Measurements from ENCODE around the gene RDM1.
"Not testable (repeated sequence)": the region's sequence is repeated elsewhere in the genome, so short reads cannot be mapped to it uniquely, and the experiment has no call there.

Gene RDM1

GRCh38 chr17:35909408-35909807, 21.2 kb downstream of the RDM1 start:
- H3K27me3 ChIP-seq (ENCODE audit: low read depth, low read length): no peaks in the 10 kb centered on the region
- H3K4me1 ChIP-seq (ENCODE audit: control insufficient read depth in 1 of 2, insufficient read depth in 2 of 2, low read length in 2 of 2): no peaks in the 10 kb centered on the region
- no peaks in the 10 kb centered on the region for H3K36me3 ChIP-seq (ENCODE audit: control insufficient read depth in 1 of 2, insufficient read depth in 2 of 2, low read length in 2 of 2)
- no peaks in the 10 kb centered on the region for H3K9me3 ChIP-seq (ENCODE audit: control insufficient read depth in 1 of 2, low read length in 2 of 2)
- H3K27ac ChIP-seq (ENCODE audit: low read length): no peak overlapping the region
- no peak overlapping the region for H3K4me3 ChIP-seq (ENCODE audit: low read depth in 1 of 2, low read length in 2 of 2)

GRCh38 chr17:35907691-35908090, 22.9 kb downstream of the RDM1 start:
- Histone ChIP-seq H3K4me1 (ENCODE audit: control insufficient read depth in 1 of 2, insufficient read depth in 2 of 2, low read length in 2 of 2) (no peaks in the 10 kb centered on the region), H3K9me3 (ENCODE audit: control insufficient read depth in 1 of 2, low read length in 2 of 2) (no peaks in the 10 kb centered on the region), H3K4me3 (ENCODE audit: low read depth in 1 of 2, low read length in 2 of 2) (no peak overlapping the region), H3K27me3 (ENCODE audit: low read depth, low read length) (no peaks in the 10 kb centered on the region), H3K27ac (ENCODE audit: low read length) (no peak overlapping the region), H3K36me3 (ENCODE audit: control insufficient read depth in 1 of 2, insufficient read depth in 2 of 2, low read length in 2 of 2) (no peaks in the 10 kb centered on the region)

- H3K27ac ChIP-seq (ENCODE audit: low read length): no peak overlapping the region
Measured at GRCh38 chr17:35906926-35907637, 23.5 kb downstream of the RDM1 start.

GRCh38 chr17:35906191-35906925, 24.2 kb downstream of the RDM1 start:
- H3K9me3 ChIP-seq (ENCODE audit: control insufficient read depth in 1 of 2, low read length in 2 of 2): no peaks in the 10 kb centered on the region
- no peaks in the 10 kb centered on the region for H3K4me1 ChIP-seq (ENCODE audit: control insufficient read depth in 1 of 2, insufficient read depth in 2 of 2, low read length in 2 of 2)
- H3K36me3 ChIP-seq (ENCODE audit: control insufficient read depth in 1 of 2, insufficient read depth in 2 of 2, low read length in 2 of 2): no peaks in the 10 kb centered on the region
- H3K27ac ChIP-seq (ENCODE audit: low read length): no peak overlapping the region
- H3K4me3 ChIP-seq (ENCODE audit: low read depth in 1 of 2, low read length in 2 of 2): no peak overlapping the region
- H3K27me3 ChIP-seq (ENCODE audit: low read depth, low read length): no peaks in the 10 kb centered on the region

More at GRCh38 chr17:35906926-35907637, 23.5 kb downstream of the RDM1 start:
- H3K4me3 ChIP-seq (ENCODE audit: low read depth in 1 of 2, low read length in 2 of 2): no peak overlapping the region
- H3K36me3 ChIP-seq (ENCODE audit: control insufficient read depth in 1 of 2, insufficient read depth in 2 of 2, low read length in 2 of 2): no peaks in the 10 kb centered on the region
- no peaks in the 10 kb centered on the region for H3K9me3 ChIP-seq (ENCODE audit: control insufficient read depth in 1 of 2, low read length in 2 of 2)
- no peaks in the 10 kb centered on the region for H3K27me3 ChIP-seq (ENCODE audit: low read depth, low read length)
- H3K4me1 ChIP-seq (ENCODE audit: control insufficient read depth in 1 of 2, insufficient read depth in 2 of 2, low read length in 2 of 2): no peaks in the 10 kb centered on the region

GRCh38 chr17:35903451-35903850, 27.1 kb downstream of the RDM1 start:
- Histone ChIP-seq H3K4me3 (ENCODE audit: low read depth in 1 of 2, low read length in 2 of 2) (no peak overlapping the region), H3K36me3 (ENCODE audit: control insufficient read depth in 1 of 2, insufficient read depth in 2 of 2, low read length in 2 of 2) (no peaks in the 10 kb centered on the region), H3K9me3 (ENCODE audit: control insufficient read depth in 1 of 2, low read length in 2 of 2) (no peaks in the 10 kb centered on the region), H3K27me3 (ENCODE audit: low read depth, low read length) (no peaks in the 10 kb centered on the region), H3K4me1 (ENCODE audit: control insufficient read depth in 1 of 2, insufficient read depth in 2 of 2, low read length in 2 of 2) (no peaks in the 10 kb centered on the region), H3K27ac (ENCODE audit: low read length) (no peak overlapping the region)

GRCh38 chr17:35901631-35902175, 28.9 kb downstream of the RDM1 start:
- Histone ChIP-seq H3K4me3 (ENCODE audit: low read depth in 1 of 2, low read length in 2 of 2) (no peak overlapping the region), H3K9me3 (ENCODE audit: control insufficient read depth in 1 of 2, low read length in 2 of 2) (no peaks in the 10 kb centered on the region), H3K27ac (ENCODE audit: low read length) (no peak overlapping the region), H3K4me1 (ENCODE audit: control insufficient read depth in 1 of 2, insufficient read depth in 2 of 2, low read length in 2 of 2) (no peaks in the 10 kb centered on the region), H3K27me3 (ENCODE audit: low read depth, low read length) (no peaks in the 10 kb centered on the region), H3K36me3 (ENCODE audit: control insufficient read depth in 1 of 2, insufficient read depth in 2 of 2, low read length in 2 of 2) (no peaks in the 10 kb centered on the region)

GRCh38 chr17:35900708-35901480, 29.7 kb downstream of the RDM1 start:
- H3K36me3 ChIP-seq (ENCODE audit: control insufficient read depth in 1 of 2, insufficient read depth in 2 of 2, low read length in 2 of 2): no peaks in the 10 kb centered on the region

GRCh38 chr17:35900280-35900679, 30.3 kb downstream of the RDM1 start:
- Histone ChIP-seq H3K27ac (ENCODE audit: low read length) (no peak overlapping the region), H3K9me3 (ENCODE audit: control insufficient read depth in 1 of 2, low read length in 2 of 2) (no peaks in the 10 kb centered on the region), H3K4me1 (ENCODE audit: control insufficient read depth in 1 of 2, insufficient read depth in 2 of 2, low read length in 2 of 2) (no peaks in the 10 kb centered on the region), H3K27me3 (ENCODE audit: low read depth, low read length) (no peaks in the 10 kb centered on the region), H3K4me3 (ENCODE audit: low read depth in 1 of 2, low read length in 2 of 2) (no peak overlapping the region), H3K36me3 (ENCODE audit: control insufficient read depth in 1 of 2, insufficient read depth in 2 of 2, low read length in 2 of 2) (no peaks in the 10 kb centered on the region)

More at GRCh38 chr17:35900708-35901480, 29.7 kb downstream of the RDM1 start:
- H3K4me1 ChIP-seq (ENCODE audit: control insufficient read depth in 1 of 2, insufficient read depth in 2 of 2, low read length in 2 of 2): no peaks in the 10 kb centered on the region
- H3K4me3 ChIP-seq (ENCODE audit: low read depth in 1 of 2, low read length in 2 of 2): no peak overlapping the region
- no peaks in the 10 kb centered on the region for H3K9me3 ChIP-seq (ENCODE audit: control insufficient read depth in 1 of 2, low read length in 2 of 2)
- no peak overlapping the region for H3K27ac ChIP-seq (ENCODE audit: low read length)
- no peaks in the 10 kb centered on the region for H3K27me3 ChIP-seq (ENCODE audit: low read depth, low read length)

GRCh38 chr17:35898283-35899070, 32.1 kb downstream of the RDM1 start:
- H3K36me3 ChIP-seq (ENCODE audit: control insufficient read depth in 1 of 2, insufficient read depth in 2 of 2, low read length in 2 of 2): no peaks in the 10 kb centered on the region
- no peak overlapping the region for H3K4me3 ChIP-seq (ENCODE audit: low read depth in 1 of 2, low read length in 2 of 2)
- H3K27me3 ChIP-seq (ENCODE audit: low read depth, low read length): no peaks in the 10 kb centered on the region
- no peaks in the 10 kb centered on the region for H3K4me1 ChIP-seq (ENCODE audit: control insufficient read depth in 1 of 2, insufficient read depth in 2 of 2, low read length in 2 of 2)
- no peaks in the 10 kb centered on the region for H3K9me3 ChIP-seq (ENCODE audit: control insufficient read depth in 1 of 2, low read length in 2 of 2)
- no peak overlapping the region for H3K27ac ChIP-seq (ENCODE audit: low read length)

- not testable (repeated sequence) for H3K27ac ChIP-seq (ENCODE audit: low read length); H3K36me3 ChIP-seq (ENCODE audit: control insufficient read depth in 1 of 2, insufficient read depth in 2 of 2, low read length in 2 of 2)
Measured at GRCh38 chr17:35897772-35898171, 32.8 kb downstream of the RDM1 start.

More at GRCh38 chr17:35897772-35898171, 32.8 kb downstream of the RDM1 start:
- H3K4me3 ChIP-seq (ENCODE audit: low read depth in 1 of 2, low read length in 2 of 2); H3K4me1 ChIP-seq (ENCODE audit: control insufficient read depth in 1 of 2, insufficient read depth in 2 of 2, low read length in 2 of 2); H3K27me3 ChIP-seq (ENCODE audit: low read depth, low read length); H3K9me3 ChIP-seq (ENCODE audit: control insufficient read depth in 1 of 2, low read length in 2 of 2): not testable (repeated sequence)
